ENCODE results near the gene GFRA1. TPM values are rescaled to one million over a fixed set of nuclear protein-coding genes. Genes with fewer than 3 reads are reported as not detected.

Gene GFRA1
- total RNA-seq, 2 experiments from 2014 or later, result not detected

DNA sequence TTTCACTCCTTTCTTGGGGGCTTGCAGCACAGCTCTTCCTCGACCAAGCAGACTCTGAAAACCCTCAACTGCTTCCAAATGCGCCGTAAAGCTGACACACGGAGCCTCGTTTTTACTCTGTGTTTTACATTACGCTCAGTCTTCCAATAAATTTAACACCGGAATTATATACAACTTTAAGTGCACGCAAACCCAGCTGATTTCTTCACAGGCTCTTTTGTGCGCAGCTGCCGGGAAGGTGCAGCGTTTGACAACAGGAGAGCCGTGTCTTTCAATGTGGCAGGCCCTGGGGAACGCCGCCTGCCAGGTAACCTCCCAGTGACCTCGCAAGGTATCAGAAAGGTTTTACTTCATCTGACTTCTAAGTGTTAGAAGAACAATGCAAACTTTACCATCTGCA is 35.0 kb downstream of the GFRA1 start:
- H3K27me3 Mint-ChIP-seq, result no peaks in the 10 kb centered on the region
- POLR2A ChIA-PET, result no interaction called here
- no peak for TF ChIP-seq CTCF (IDR thresholded peaks at IDR 0.05)
- no peak overlapping the region for H3K27ac Mint-ChIP-seq
- CTCF ChIA-PET, result no interaction called here
- no peaks in the 10 kb centered on the region for H3K4me1 Mint-ChIP-seq (ENCODE audit: low read depth)
- Histone ChIP-seq H3K4me3 (ENCODE audit: low read length) (no peak overlapping the region), H3K9me3 (ENCODE audit: control insufficient read depth in 1 of 2, insufficient read depth in 1 of 2, low read length in 2 of 2) (no peaks in the 10 kb centered on the region), H3K36me3 (ENCODE audit: insufficient read depth, low read length) (no peaks in the 10 kb centered on the region), H3K27ac (ENCODE audit: low read depth in 1 of 2, low read length in 2 of 2) (no peak overlapping the region), H3K4me1 (ENCODE audit: insufficient read depth, low read length) (no peaks in the 10 kb centered on the region), H3K27me3 (ENCODE audit: control insufficient read depth in 1 of 2, insufficient read depth in 2 of 2, low read length in 2 of 2) (no peaks in the 10 kb centered on the region)
- ATAC-seq (ENCODE audit: poor library complexity), result no peak
- DNase-seq, result no peak
- intact Hi-C loops (cut with DNase I, micrococcal nuclease), result no loop called here
- H3K36me3 Mint-ChIP-seq (ENCODE audit: low read depth), result no peaks in the 10 kb centered on the region
- H3K4me3 Mint-ChIP-seq, result no peak overlapping the region
- no peaks in the 10 kb centered on the region for H3K9me3 Mint-ChIP-seq

DNA sequence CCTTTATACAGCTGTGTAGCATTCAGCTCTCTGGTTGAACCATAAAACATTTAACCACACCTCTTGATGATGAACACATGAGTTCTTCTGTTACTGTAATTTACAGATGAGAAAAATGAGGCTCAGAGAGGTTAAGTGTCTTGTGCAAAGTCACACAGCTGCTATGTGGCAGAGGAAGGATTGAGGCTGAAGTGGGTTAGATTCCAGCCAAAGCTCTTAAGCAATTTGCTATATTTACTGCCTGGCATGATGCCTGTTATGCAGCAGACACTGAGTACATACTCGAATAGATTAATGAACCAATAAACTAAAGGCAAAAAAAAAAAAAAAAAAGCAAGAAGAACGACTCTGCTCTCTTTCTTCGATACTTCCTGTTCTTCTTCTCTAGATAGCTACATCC is 35.7 kb downstream of the GFRA1 start:
- Mint-ChIP-seq H3K27me3 (no peaks in the 10 kb centered on the region), H3K36me3 (ENCODE audit: low read depth) (no peaks in the 10 kb centered on the region), H3K4me1 (ENCODE audit: low read depth) (no peaks in the 10 kb centered on the region), H3K9me3 (no peaks in the 10 kb centered on the region), H3K4me3 (no peak overlapping the region), H3K27ac (no peak overlapping the region)
- intact Hi-C loops (cut with DNase I, micrococcal nuclease), result no loop called here
- CTCF ChIA-PET, result no interaction called here
- H3K4me1 ChIP-seq (ENCODE audit: insufficient read depth, low read length), result no peaks in the 10 kb centered on the region
- no peaks in the 10 kb centered on the region for H3K9me3 ChIP-seq (ENCODE audit: control insufficient read depth in 1 of 2, insufficient read depth in 1 of 2, low read length in 2 of 2)
- POLR2A ChIA-PET, result no interaction called here
- no peak overlapping the region for H3K27ac ChIP-seq (ENCODE audit: low read depth in 1 of 2, low read length in 2 of 2)
- no peak overlapping the region for H3K4me3 ChIP-seq (ENCODE audit: low read length)
- DNase-seq (no peak), ATAC-seq (ENCODE audit: poor library complexity) (no peak)
- H3K27me3 ChIP-seq (ENCODE audit: control insufficient read depth in 1 of 2, insufficient read depth in 2 of 2, low read length in 2 of 2), result no peaks in the 10 kb centered on the region
- no peak for TF ChIP-seq CTCF (IDR thresholded peaks at IDR 0.05)
- H3K36me3 ChIP-seq (ENCODE audit: insufficient read depth, low read length), result no peaks in the 10 kb centered on the region

- no peaks in the 10 kb centered on the region for H3K36me3 ChIP-seq (ENCODE audit: insufficient read depth, low read length)
- peaks cover 0 to 4% of the 10 kb centered on the region in 2 experiments for H3K9me3 ChIP-seq (ENCODE audit: control insufficient read depth in 1 of 2, insufficient read depth in 1 of 2, low read length in 2 of 2)
- no peak overlapping the region for H3K27ac ChIP-seq (ENCODE audit: low read depth in 1 of 2, low read length in 2 of 2)
- POLR2A ChIA-PET, result no interaction called here
- CTCF ChIA-PET, result no interaction called here
- ATAC-seq (ENCODE audit: poor library complexity) (no peak), DNase-seq (no peak)
- no peaks in the 10 kb centered on the region for H3K27me3 ChIP-seq (ENCODE audit: control insufficient read depth in 1 of 2, insufficient read depth in 2 of 2, low read length in 2 of 2)
- Mint-ChIP-seq H3K27me3 (no peaks in the 10 kb centered on the region), H3K4me1 (ENCODE audit: low read depth) (no peaks in the 10 kb centered on the region), H3K9me3 (no peaks in the 10 kb centered on the region), H3K27ac (no peak overlapping the region), H3K36me3 (ENCODE audit: low read depth) (no peaks in the 10 kb centered on the region), H3K4me3 (no peak overlapping the region)
- no peak for TF ChIP-seq CTCF (IDR thresholded peaks at IDR 0.05)
- intact Hi-C loops (cut with DNase I, micrococcal nuclease), result no loop called here
- H3K4me3 ChIP-seq (ENCODE audit: low read length), result no peak overlapping the region
- H3K4me1 ChIP-seq (ENCODE audit: insufficient read depth, low read length), result no peaks in the 10 kb centered on the region
Observed at GRCh38 chr10:116233230-116233629, 39.8 kb downstream of the GFRA1 start.
